Common myeloid progenitor, CD34-positive (primary cell): Measurements from ENCODE around the gene SCIN.
"Not testable (repeated sequence)": the region's sequence is repeated elsewhere in the genome, so short reads cannot be mapped to it uniquely, and the experiment has no call there.

Experiments used
- CTCF ChIA-PET: fragments of 350-600 bp; sonication (Branson Sonifier 250); formaldehyde crosslinking; loops from one replicate; lab custom pipeline; 2021; ENCODE audit warnings: antibody characterized with exemption; lab: Charles Lee
- POLR2A ChIA-PET: fragments of 350-600 bp; sonication (Branson Sonifier 250); formaldehyde crosslinking; loops from one replicate; lab custom pipeline; 2021; ENCODE audit warnings: antibody characterized with exemption; lab: Charles Lee
- DNase-seq, 3 donors: peaks; one replicate each; pipeline versions ENCODE4 v3.0.0 to v3.0.0-alpha.2; 2013
- H3K27ac ChIP-seq, 2 experiments: 1 replicate in 1 of 2; 2 replicates in 1 of 2; pipeline ENCODE4 v1.7.0; 2013; ENCODE audit warnings: inconsistent platforms in 2 of 2, low read length in 2 of 2, mild to moderate bottlenecking in 2 of 2, low read depth in 1 of 2, moderate library complexity in 1 of 2; ENCODE audit not compliant: severe bottlenecking in 2 of 2, insufficient read depth in 1 of 2, poor library complexity in 1 of 2
- H3K27me3 ChIP-seq, 5 experiments: replicated peaks in 2 of 5; 1 replicate in 3 of 5; 2 replicates in 2 of 5; pipeline versions ENCODE4 v1.6.1 to v1.7.0; 2013; ENCODE audit warnings: low read length in 4 of 5, mild to moderate bottlenecking in 2 of 5, moderate library complexity in 2 of 5, inconsistent platforms in 1 of 5; ENCODE audit not compliant: insufficient read depth in 5 of 5, control insufficient read depth in 4 of 5
- H3K36me3 ChIP-seq, 4 experiments: 1 replicate in 2 of 4; 2 replicates in 2 of 4; pipeline versions ENCODE4 v1.6.1 to v1.7.0; 2013; ENCODE audit warnings: low read length in 3 of 4, control low read depth in 1 of 4, mild to moderate bottlenecking in 1 of 4; ENCODE audit not compliant: control insufficient read depth in 4 of 4, insufficient read depth in 4 of 4
- H3K4me1 ChIP-seq, 4 experiments: 1 replicate in 3 of 4; 2 replicates in 1 of 4; pipeline versions ENCODE4 v1.6.1 to v1.7.1; 2013; ENCODE audit warnings: low read length in 3 of 4, mild to moderate bottlenecking in 3 of 4, control low read depth in 1 of 4, inconsistent platforms in 1 of 4, moderate library complexity in 1 of 4; ENCODE audit not compliant: control insufficient read depth in 4 of 4, insufficient read depth in 4 of 4; ENCODE audit errors: control extremely low read depth in 1 of 4
- H3K4me3 ChIP-seq, 7 experiments: 1 replicate in 4 of 7; 2 replicates in 3 of 7; pipeline versions ENCODE4 v1.5.1 to v1.7.0; 2013; ENCODE audit warnings: mild to moderate bottlenecking in 7 of 7, low read length in 6 of 7, moderate library complexity in 6 of 7, inconsistent platforms in 2 of 7, low read depth in 2 of 7, control low read depth in 1 of 7; ENCODE audit not compliant: insufficient read depth in 4 of 7, control insufficient read depth in 1 of 7; ENCODE audit errors: extremely low read depth in 1 of 7
- H3K9me3 ChIP-seq, 5 experiments: 1 replicate in 4 of 5; 2 replicates in 1 of 5; pipeline versions ENCODE4 v1.6.1 to v1.7.1; 2013; ENCODE audit warnings: low read length in 4 of 5, mild to moderate bottlenecking in 2 of 5, inconsistent platforms in 1 of 5, low read depth in 1 of 5, moderate library complexity in 1 of 5; ENCODE audit not compliant: control insufficient read depth in 4 of 5, insufficient read depth in 2 of 5; ENCODE audit errors: control extremely low read depth in 1 of 5
- WGBS: methylation state at CpG from one replicate; pipeline ENCODE4 v1.1.5; 2013; ENCODE audit not compliant: insufficient coverage; 5-methylcytosine and 5-hydroxymethylcytosine counted together

The SCIN gene

GRCh38 chr7:12553416-12553815, 17.1 kb upstream of the SCIN start:
- no peaks in the 10 kb centered on the region for H3K4me1 ChIP-seq
- POLR2A ChIA-PET = no interaction called here

GRCh38 chr7:12554351-12554750, 16.2 kb upstream of the SCIN start:
- Histone ChIP-seq H3K9me3 (no peaks in the 10 kb centered on the region), H3K36me3 (no peaks in the 10 kb centered on the region), H3K27me3 (no peaks in the 10 kb centered on the region), H3K4me3 (no peak overlapping the region), H3K4me1 (no peaks in the 10 kb centered on the region), H3K27ac (no peak overlapping the region)
- ChIA-PET POLR2A (no interaction called here), CTCF (interaction anchor here (1.0 to 1.6 kb wide), 2 partner anchors 12 to 708 kb away, joined by 3 read pairs; no protein-coding TSS in a partner anchor)
- no peak for DNase-seq
- WGBS = no CpG with 5 or more reads among the region's 2 CpGs

More at GRCh38 chr7:12553416-12553815, 17.1 kb upstream of the SCIN start:
- DNase-seq = peak in 1 of 3 donors; percentile 6
- Histone ChIP-seq H3K27me3 (no peaks in the 10 kb centered on the region), H3K36me3 (no peaks in the 10 kb centered on the region), H3K9me3 (no peaks in the 10 kb centered on the region), H3K4me3 (no peak overlapping the region), H3K27ac (no peak overlapping the region)
- CTCF ChIA-PET = interaction anchor here (1.2 to 1.6 kb wide), 2 partner anchors 13 to 29 kb away, joined by 3 read pairs; no protein-coding TSS in a partner anchor

- H3K4me1 ChIP-seq = no peaks in the 10 kb centered on the region
- POLR2A ChIA-PET = no interaction called here
- 80% methylated on average over 1 of the region's 6 CpGs for WGBS
Measured at GRCh38 chr7:12554872-12555271, 15.6 kb upstream of the SCIN start.

GRCh38 chr7:12555695-12556094, 14.8 kb upstream of the SCIN start:
- H3K4me1 ChIP-seq, H3K4me3 ChIP-seq, H3K27me3 ChIP-seq, H3K36me3 ChIP-seq, H3K9me3 ChIP-seq, H3K27ac ChIP-seq, DNase-seq, POLR2A ChIA-PET: not testable (repeated sequence)
- CTCF ChIA-PET = interaction anchor here (1.0 kb wide), 1 partner anchor 707 kb away, joined by 3 read pairs; no protein-coding TSS in a partner anchor
- WGBS = 90% methylated on average over 2 of the region's 6 CpGs

More at GRCh38 chr7:12554872-12555271, 15.6 kb upstream of the SCIN start:
- Histone ChIP-seq H3K27me3 (no peaks in the 10 kb centered on the region), H3K27ac (no peak overlapping the region), H3K4me3 (no peak overlapping the region), H3K36me3 (no peaks in the 10 kb centered on the region), H3K9me3 (no peaks in the 10 kb centered on the region)
- CTCF ChIA-PET = interaction anchor here (1.0 to 1.6 kb wide), 2 partner anchors 12 to 708 kb away, joined by 3 read pairs; no protein-coding TSS in a partner anchor
- no peak for DNase-seq

GRCh38 chr7:12556139-12556792, 14.3 kb upstream of the SCIN start:
- H3K27me3 ChIP-seq, H3K4me3 ChIP-seq, H3K36me3 ChIP-seq, H3K9me3 ChIP-seq, POLR2A ChIA-PET, H3K27ac ChIP-seq, H3K4me1 ChIP-seq: not testable (repeated sequence)
- peak in 1 of 3 donors; percentile 29 for DNase-seq
- WGBS = 85% methylated on average over 28 of the region's 60 CpGs
- CTCF ChIA-PET = interaction anchor here (1.0 kb wide), 1 partner anchor 706 kb away, joined by 3 read pairs; no protein-coding TSS in a partner anchor

GRCh38 chr7:12557282-12557681, 13.2 kb upstream of the SCIN start:
- no peaks in the 10 kb centered on the region for H3K27me3 ChIP-seq
- no peaks in the 10 kb centered on the region for H3K4me1 ChIP-seq
- WGBS = 98% methylated on average over 4 of the region's 7 CpGs
- no peak overlapping the region for H3K27ac ChIP-seq
- POLR2A ChIA-PET = no interaction called here
- no peaks in the 10 kb centered on the region for H3K36me3 ChIP-seq
- DNase-seq = no peak
- no peaks in the 10 kb centered on the region for H3K9me3 ChIP-seq
- CTCF ChIA-PET = no interaction called here
- H3K4me3 ChIP-seq = no peak overlapping the region

GRCh38 chr7:12564996-12565764, 5.3 kb upstream of the SCIN start:
- CTCF ChIA-PET = no interaction called here
- H3K36me3 ChIP-seq = no peaks in the 10 kb centered on the region
- no peaks in the 10 kb centered on the region for H3K9me3 ChIP-seq
- H3K27ac ChIP-seq = no peak overlapping the region
- H3K4me1 ChIP-seq = peaks cover 3 to 8% (median 5%) of the 10 kb centered on the region in 4 experiments
- WGBS = 96% methylated on average over 2 of the region's 4 CpGs
- POLR2A ChIA-PET = no interaction called here
- DNase-seq = no peak
- H3K4me3 ChIP-seq = no peak overlapping the region
- H3K27me3 ChIP-seq = peaks cover 0 to 21% (median 6%) of the 10 kb centered on the region in 5 experiments
